Cardiac muscle cell (in vitro differentiated cells and primary cell): ENCODE measurements around the gene PBX4. TPM values are rescaled to one million over a fixed set of nuclear protein-coding genes. Genes with fewer than 3 reads are reported as not detected.

Experiments used
- DNase-seq, 2 donors: peaks; one replicate each; pipeline versions ENCODE4 v3.0.0 to v3.0.0-alpha.2; 2010 to 2017; ENCODE audit warnings: low read depth in 1 of 2, low spot score in 1 of 2
- H3K27ac ChIP-seq: fragments of 200-600 bp; sonication (generic); 2 replicates; pipeline ENCODE4 v1.5.1; 2016
- H3K27me3 ChIP-seq: fragments of 200-600 bp; sonication (generic); 2 replicates; pipeline ENCODE4 v1.6.0; 2016; ENCODE audit warnings: control low read depth
- H3K36me3 ChIP-seq: fragments of 200-600 bp; sonication (generic); 2 replicates; pipeline ENCODE4 v1.5.1; 2016; ENCODE audit warnings: control low read depth
- H3K4me1 ChIP-seq: fragments of 200-600 bp; sonication (generic); 2 replicates; pipeline ENCODE4 v1.8.1; 2017; ENCODE audit warnings: low read depth, mild to moderate bottlenecking, mixed run types
- H3K4me3 ChIP-seq: fragments of 200-600 bp; sonication (generic); 2 replicates; pipeline ENCODE4 v1.5.1; 2016; ENCODE audit warnings: mild to moderate bottlenecking
- H3K9me3 ChIP-seq: fragments of 200-600 bp; sonication (generic); 2 replicates; pipeline ENCODE4 v1.5.1; 2017; ENCODE audit warnings: low read depth, mild to moderate bottlenecking, control low read depth
- polyA plus RNA-seq: library from polyadenylated mRNA; unstranded; fragments of >200 nt; fragmentation: Nextera tagmentation; extraction: Ambion mirVana; gene quantifications from 2 replicates; pipeline ENCODE4 v1.2.1, GENCODE V29; 2016
- total RNA-seq: library from RNA; depleted of rRNA; stranded (reverse); fragments of >200 nt; gene quantifications from 2 replicates; pipeline ENCODE4 v1.2.3, GENCODE V29; 2016
- TF ChIP-seq, protein P1 (sequence below): IDR thresholded peaks from 2 replicates; pipeline ENCODE4 v1.5.1; 2012; ENCODE audit warnings: low read depth, mild to moderate bottlenecking, low read length

PBX4 gene
- total and polyA plus RNA-seq, 2 experiments from 2014 or later, result 10.9 to 11.8 TPM

DNA sequence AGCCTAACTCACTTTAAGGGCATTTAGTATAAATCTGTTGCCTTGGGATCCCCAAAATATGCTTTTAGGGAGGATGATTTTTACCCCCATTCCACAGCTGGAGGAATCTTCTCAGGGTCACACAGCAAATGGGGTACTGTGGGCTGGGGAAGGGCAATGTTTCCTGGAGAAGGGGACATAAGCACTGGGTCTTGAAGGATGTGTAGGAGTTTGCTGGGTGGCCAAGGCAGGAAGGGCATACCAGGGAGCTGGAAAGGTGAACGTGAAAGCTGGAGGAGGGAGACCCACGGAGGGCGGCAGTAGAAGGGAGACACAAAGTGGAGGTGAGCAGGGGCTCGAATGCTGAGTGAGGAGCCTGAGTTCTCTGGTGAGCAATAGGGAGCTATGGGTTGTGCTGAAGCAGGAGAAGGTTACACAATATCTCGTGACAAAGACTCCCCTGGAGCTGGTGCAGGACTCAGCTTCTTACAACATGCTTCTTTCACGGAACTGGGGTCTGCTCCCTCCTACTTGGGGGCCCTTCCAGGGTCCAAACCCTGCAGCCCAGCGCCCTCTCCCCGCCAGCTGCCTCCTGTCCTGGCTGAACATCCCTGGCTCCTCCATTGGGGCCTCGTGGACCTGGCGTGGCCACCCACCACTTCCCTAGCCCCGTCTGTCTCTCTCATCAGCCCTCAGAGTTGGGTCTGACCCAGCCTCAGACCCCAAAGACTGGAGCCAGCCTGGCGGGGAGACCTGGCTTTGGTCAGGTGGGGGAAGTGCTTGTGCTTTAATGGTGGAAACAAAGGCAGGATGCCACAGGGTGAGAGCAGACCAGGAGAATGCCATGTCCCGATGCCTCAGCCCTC lies 69.3 kb downstream of the PBX4 start:
- Histone ChIP-seq H3K9me3 (no peaks in the 10 kb centered on the region), H3K4me1 (no peaks in the 10 kb centered on the region), H3K27ac (no peak overlapping the region), H3K36me3 (no peaks in the 10 kb centered on the region), H3K4me3 (no peak overlapping the region), H3K27me3 (no peaks in the 10 kb centered on the region)
- peak in 1 of 2 donors; percentile 41 for DNase-seq
- TF ChIP-seq, protein P1, sequence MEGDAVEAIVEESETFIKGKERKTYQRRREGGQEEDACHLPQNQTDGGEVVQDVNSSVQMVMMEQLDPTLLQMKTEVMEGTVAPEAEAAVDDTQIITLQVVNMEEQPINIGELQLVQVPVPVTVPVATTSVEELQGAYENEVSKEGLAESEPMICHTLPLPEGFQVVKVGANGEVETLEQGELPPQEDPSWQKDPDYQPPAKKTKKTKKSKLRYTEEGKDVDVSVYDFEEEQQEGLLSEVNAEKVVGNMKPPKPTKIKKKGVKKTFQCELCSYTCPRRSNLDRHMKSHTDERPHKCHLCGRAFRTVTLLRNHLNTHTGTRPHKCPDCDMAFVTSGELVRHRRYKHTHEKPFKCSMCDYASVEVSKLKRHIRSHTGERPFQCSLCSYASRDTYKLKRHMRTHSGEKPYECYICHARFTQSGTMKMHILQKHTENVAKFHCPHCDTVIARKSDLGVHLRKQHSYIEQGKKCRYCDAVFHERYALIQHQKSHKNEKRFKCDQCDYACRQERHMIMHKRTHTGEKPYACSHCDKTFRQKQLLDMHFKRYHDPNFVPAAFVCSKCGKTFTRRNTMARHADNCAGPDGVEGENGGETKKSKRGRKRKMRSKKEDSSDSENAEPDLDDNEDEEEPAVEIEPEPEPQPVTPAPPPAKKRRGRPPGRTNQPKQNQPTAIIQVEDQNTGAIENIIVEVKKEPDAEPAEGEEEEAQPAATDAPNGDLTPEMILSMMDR, result no peak

DNA sequence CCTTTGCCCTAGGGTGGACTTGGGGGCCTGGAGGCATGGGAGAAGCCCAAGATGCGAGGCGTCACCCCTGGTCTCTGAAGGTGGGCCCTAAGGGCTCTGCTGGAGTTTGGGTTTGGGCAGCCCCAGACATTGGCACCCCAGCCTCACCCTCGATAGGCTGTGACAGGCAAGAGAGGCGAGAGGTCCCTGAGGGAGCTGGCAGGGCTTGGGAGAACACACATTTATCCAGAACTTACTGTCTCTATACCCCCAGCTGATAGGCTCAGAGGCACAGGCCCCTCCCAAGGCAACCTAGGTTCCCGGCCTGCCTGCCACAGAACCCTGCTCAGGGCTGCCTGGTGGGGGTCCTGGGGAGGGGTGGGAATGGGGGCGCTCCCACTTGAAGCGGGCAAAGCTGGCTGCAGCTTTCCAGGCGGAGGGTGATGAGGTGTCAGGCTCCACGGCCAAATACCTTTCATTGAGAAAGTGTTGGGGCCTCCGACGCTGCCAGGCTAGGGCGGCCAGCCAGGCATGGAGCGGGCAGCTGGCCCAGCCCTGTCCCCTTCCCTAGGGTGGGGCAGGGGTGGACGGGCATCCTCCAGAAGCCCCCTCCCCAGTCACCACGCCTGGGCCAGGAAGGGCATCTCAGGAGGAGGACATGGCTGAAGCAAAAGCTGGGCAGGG lies 70.7 kb downstream of the PBX4 start:
- DNase-seq, result no peak
- H3K27ac ChIP-seq, result no peak overlapping the region
- no peaks in the 10 kb centered on the region for H3K27me3 ChIP-seq
- H3K4me3 ChIP-seq, result no peak overlapping the region
- no peaks in the 10 kb centered on the region for H3K9me3 ChIP-seq
- H3K4me1 ChIP-seq, result no peaks in the 10 kb centered on the region
- TF ChIP-seq, protein P1, result no peak
- no peaks in the 10 kb centered on the region for H3K36me3 ChIP-seq

DNA sequence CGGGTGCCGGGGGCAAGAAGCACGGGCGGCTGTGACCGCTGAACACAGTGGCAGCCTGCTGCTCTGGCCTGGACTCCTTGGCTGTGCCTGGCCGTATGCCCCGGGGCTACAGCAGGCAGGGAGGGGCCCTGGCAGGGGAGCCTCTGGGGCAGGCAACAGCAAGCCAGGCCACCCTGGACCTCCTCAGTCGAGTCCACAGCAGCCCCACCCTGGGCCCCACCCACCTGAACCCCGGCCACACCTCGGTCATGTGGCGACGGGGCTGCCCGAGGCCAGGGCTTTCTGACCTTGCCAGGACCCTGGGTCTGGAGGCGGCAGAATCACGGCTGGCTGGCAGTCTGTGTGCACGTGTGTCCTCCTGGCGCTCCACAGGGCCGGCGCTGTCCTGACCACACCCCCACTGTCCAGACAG lies 71.7 kb downstream of the PBX4 start:
- Histone ChIP-seq H3K9me3 (no peaks in the 10 kb centered on the region), H3K4me1 (no peaks in the 10 kb centered on the region), H3K27ac (no peak overlapping the region), H3K36me3 (no peaks in the 10 kb centered on the region), H3K4me3 (no peak overlapping the region), H3K27me3 (no peaks in the 10 kb centered on the region)
- no peak for DNase-seq
- TF ChIP-seq, protein P1, result no peak

DNA sequence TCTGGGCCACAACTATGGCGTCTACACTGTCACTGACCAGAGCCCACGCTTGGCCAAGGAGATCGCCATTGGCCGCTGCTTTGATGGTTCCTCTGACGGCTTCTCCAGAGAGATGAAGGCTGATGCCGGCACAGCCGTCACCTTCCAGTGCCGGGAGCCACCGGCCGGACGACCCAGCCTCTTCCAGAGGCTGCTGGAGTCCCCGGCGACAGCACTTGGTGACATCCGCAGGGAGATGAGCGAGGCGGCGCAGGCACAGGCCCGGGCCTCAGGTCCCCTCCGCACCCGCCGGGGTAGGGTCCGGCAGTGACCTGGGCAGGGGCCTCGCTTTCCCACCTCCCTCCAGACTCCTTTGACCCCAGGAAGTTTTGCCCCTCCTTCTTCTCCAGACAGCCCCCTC lies 72.8 kb downstream of the PBX4 start:
- Histone ChIP-seq H3K9me3 (no peaks in the 10 kb centered on the region), H3K4me3 (no peak overlapping the region), H3K36me3 (no peaks in the 10 kb centered on the region), H3K4me1 (no peaks in the 10 kb centered on the region), H3K27me3 (no peaks in the 10 kb centered on the region), H3K27ac (no peak overlapping the region)
- no peak for DNase-seq
- TF ChIP-seq, protein P1, result no peak

DNA sequence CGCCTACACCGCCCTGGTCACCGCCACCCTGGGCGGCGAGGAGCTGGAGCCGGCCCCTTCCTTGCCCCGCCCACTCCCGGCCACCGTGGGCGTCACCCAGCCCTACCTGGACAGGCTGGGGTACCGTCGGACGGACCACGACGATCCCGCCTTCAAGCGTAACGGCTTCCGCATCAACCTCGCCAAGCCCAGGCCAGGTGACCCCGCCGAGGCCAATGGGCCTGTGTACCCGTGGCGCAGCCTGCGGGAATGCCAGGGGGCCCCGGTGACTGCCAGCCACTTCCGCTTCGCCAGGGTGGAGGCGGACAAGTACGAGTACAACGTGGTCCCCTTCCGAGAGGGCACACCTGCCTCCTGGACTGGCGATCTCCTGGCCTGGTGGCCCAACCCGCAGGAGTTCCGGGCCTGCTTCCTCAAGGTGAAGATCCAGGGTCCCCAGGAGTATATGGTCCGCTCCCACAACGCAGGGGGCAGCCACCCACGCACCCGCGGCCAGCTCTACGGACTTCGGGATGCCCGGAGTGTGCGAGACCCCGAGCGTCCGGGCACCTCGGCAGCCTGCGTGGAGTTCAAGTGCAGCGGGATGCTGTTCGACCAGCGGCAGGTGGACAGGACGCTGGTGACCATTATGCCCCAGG lies 73.4 kb downstream of the PBX4 start:
- TF ChIP-seq, protein P1, result no peak
- no peak overlapping the region for H3K4me3 ChIP-seq
- H3K27ac ChIP-seq, result no peak overlapping the region
- no peaks in the 10 kb centered on the region for H3K9me3 ChIP-seq
- no peaks in the 10 kb centered on the region for H3K36me3 ChIP-seq
- no peaks in the 10 kb centered on the region for H3K27me3 ChIP-seq
- DNase-seq, result no peak
- H3K4me1 ChIP-seq, result no peaks in the 10 kb centered on the region
